Naive thymus-derived CD4-positive, alpha-beta T cell (primary cell): Measurements from ENCODE around the gene STK4. TPM values are rescaled to one million over a fixed set of nuclear protein-coding genes. Genes with fewer than 3 reads are reported as not detected.
A peak's percentile ranks its signal among the peaks of the same experiment; 100 is the strongest.

Experiments
- ATAC-seq: fragments of 150-1000 bp; cut with Tn5 transposase; 2 replicates; pipeline ENCODE4 v1.10.0; 2021; ENCODE audit warnings: mild to moderate bottlenecking, moderate library complexity
- CTCF ChIA-PET: fragments of 350-600 bp; sonication (Branson Sonifier 250); formaldehyde crosslinking; loops from one replicate; lab custom pipeline; 2021; ENCODE audit warnings: antibody characterized with exemption; lab: Charles Lee
- POLR2A ChIA-PET: fragments of 350-600 bp; sonication (Branson Sonifier 250); formaldehyde crosslinking; loops from one replicate; lab custom pipeline; 2021; ENCODE audit warnings: antibody characterized with exemption, inconsistent platforms; lab: Charles Lee
- DNase-seq, 9 donors: peaks; one replicate each; pipeline versions ENCODE4 v3.0.0 to v3.0.0-alpha.2; 2020 to 2022; ENCODE audit warnings: mixed read lengths in 1 of 9
- H3K27ac ChIP-seq: one replicate; pipeline ENCODE4 v1.7.0; 2013; ENCODE audit warnings: mild to moderate bottlenecking, low read depth, low read length, moderate library complexity
- H3K27me3 ChIP-seq, 2 donors: one replicate each; pipeline ENCODE4 v1.7.0; 2013; ENCODE audit warnings: low read length in 2 of 2, mild to moderate bottlenecking in 2 of 2, moderate library complexity in 2 of 2; ENCODE audit not compliant: control insufficient read depth in 2 of 2, insufficient read depth in 2 of 2
- H3K36me3 ChIP-seq, 3 experiments: 1 replicate in 2 of 3; 2 replicates in 1 of 3; pipeline ENCODE4 v1.7.0; 2013; ENCODE audit warnings: low read length in 3 of 3, mild to moderate bottlenecking in 3 of 3, moderate library complexity in 1 of 3; ENCODE audit not compliant: insufficient read depth in 3 of 3, control insufficient read depth in 2 of 3
- H3K4me1 ChIP-seq, 2 donors: one replicate each; pipeline ENCODE4 v1.7.0; 2013; ENCODE audit warnings: low read length in 2 of 2, mild to moderate bottlenecking in 2 of 2, moderate library complexity in 1 of 2; ENCODE audit not compliant: control insufficient read depth in 2 of 2, insufficient read depth in 2 of 2
- H3K4me3 ChIP-seq: 2 replicates; pipeline ENCODE4 v1.7.0; 2013; ENCODE audit warnings: mild to moderate bottlenecking, low read length
- H3K9me3 ChIP-seq, 3 experiments: 1 replicate in 2 of 3; 2 replicates in 1 of 3; pipeline ENCODE4 v1.7.0; 2013; ENCODE audit warnings: low read length in 3 of 3; ENCODE audit not compliant: control insufficient read depth in 2 of 3
- H3K27ac Mint-ChIP-seq, 9 donors: one replicate each; pipeline ENCODE4 v1.8.0; 2020 to 2022; ENCODE audit warnings: mixed read lengths in 9 of 9, mild to moderate bottlenecking in 8 of 9, moderate library complexity in 5 of 9, inconsistent platforms in 2 of 9
- H3K27me3 Mint-ChIP-seq, 5 donors: one replicate each; pipeline ENCODE4 v1.8.0; 2021 to 2022; ENCODE audit warnings: mixed read lengths in 5 of 5, mild to moderate bottlenecking in 1 of 5
- H3K36me3 Mint-ChIP-seq, 5 donors: one replicate each; pipeline ENCODE4 v1.8.0; 2020 to 2022; ENCODE audit warnings: mixed read lengths in 5 of 5, mild to moderate bottlenecking in 3 of 5, inconsistent platforms in 1 of 5
- H3K4me1 Mint-ChIP-seq, 7 donors: one replicate each; pipeline ENCODE4 v1.8.0; 2020 to 2022; ENCODE audit warnings: mixed read lengths in 7 of 7, mild to moderate bottlenecking in 3 of 7, inconsistent platforms in 1 of 7
- H3K4me3 Mint-ChIP-seq, 10 donors: one replicate each; pipeline ENCODE4 v1.8.0; 2020 to 2022; ENCODE audit warnings: mild to moderate bottlenecking in 10 of 10, mixed read lengths in 10 of 10, moderate library complexity in 6 of 10, inconsistent platforms in 2 of 10
- H3K9me3 Mint-ChIP-seq, 11 donors: one replicate each; pipeline ENCODE4 v1.8.0; 2020 to 2022; ENCODE audit warnings: mixed read lengths in 11 of 11, mild to moderate bottlenecking in 4 of 11, inconsistent platforms in 1 of 11, moderate library complexity in 1 of 11
- intact Hi-C, 2 donors: fragments of 100-400 bp; cut with micrococcal nuclease; formaldehyde crosslinking; loops; one replicate each; pipeline ENCODE4 v1.15.1; 2023
- polyA plus RNA-seq, 2 donors: library from polyadenylated mRNA; unstranded; fragments of 300-500 nt; fragmentation: Illumina TruSeq; gene quantifications; one replicate each; pipeline ENCODE4 v1.2.3, GENCODE V29; 2021
- total RNA-seq, 6 experiments: library from RNA in 5 of 6; stranded (reverse) in 5 of 6; gene quantifications; 1 replicate in 5 of 6; 2 replicates in 1 of 6; pipeline ENCODE4 v1.2.3 and lab custom pipeline; 2021 to 2026

The STK4 gene
- total and polyA plus RNA-seq, 7 experiments from 2014 or later = 175 to 383 (median 247) TPM

GRCh38 chr20:44967207-44967807 lies 995 bp downstream of the STK4 start:
- H3K4me3 ChIP-seq = peak overlapping the region; percentile 75
- peaks cover 8 to 35% (median 11%) of the 10 kb centered on the region in 5 donors for H3K36me3 Mint-ChIP-seq
- H3K36me3 ChIP-seq = peaks cover 0 to 10% (median 4%) of the 10 kb centered on the region in 3 experiments
- H3K4me3 Mint-ChIP-seq = peak overlapping the region; percentile 93 to 100 (median 95)
- no peaks in the 10 kb centered on the region for H3K27me3 ChIP-seq
- POLR2A ChIA-PET = interaction anchor here (0.6 to 7.6 kb wide), 21 partner anchors 10 to 446 kb away, joined by 3 to 190 read pairs (median 4); partner anchors contain the start of genes ADA and YWHAB
- H3K27ac ChIP-seq = peak overlapping the region; percentile 91
- no peaks in the 10 kb centered on the region for H3K9me3 ChIP-seq
- ATAC-seq (peak; percentile 47), DNase-seq (peak in 8 of 9 donors; percentile 10 to 68 (median 60))
- peaks cover 20 to 24% of the 10 kb centered on the region in 2 donors for H3K4me1 ChIP-seq
- H3K27me3 Mint-ChIP-seq = no peaks in the 10 kb centered on the region
- peak overlapping the region; percentile 80 to 98 (median 88) for H3K27ac Mint-ChIP-seq
- H3K9me3 Mint-ChIP-seq = peaks cover 0 to 1% (median 0%) of the 10 kb centered on the region in 11 donors
- CTCF ChIA-PET = interaction anchor here (0.6 to 4.0 kb wide), 4 partner anchors 11 to 583 kb away, joined by 3 to 28 read pairs (median 6); no protein-coding TSS in a partner anchor
- H3K4me1 Mint-ChIP-seq = peaks cover 32 to 56% (median 54%) of the 10 kb centered on the region in 7 donors
- intact Hi-C loops = loop anchor here (1.0 to 10.0 kb wide), 7 partner anchors 23 to 757 kb away; partner anchors contain the start of genes SYS1 (in 2 of the 2), ADA (in 1 of the 2) and OSER1 (in 1 of the 2)

DNA sequence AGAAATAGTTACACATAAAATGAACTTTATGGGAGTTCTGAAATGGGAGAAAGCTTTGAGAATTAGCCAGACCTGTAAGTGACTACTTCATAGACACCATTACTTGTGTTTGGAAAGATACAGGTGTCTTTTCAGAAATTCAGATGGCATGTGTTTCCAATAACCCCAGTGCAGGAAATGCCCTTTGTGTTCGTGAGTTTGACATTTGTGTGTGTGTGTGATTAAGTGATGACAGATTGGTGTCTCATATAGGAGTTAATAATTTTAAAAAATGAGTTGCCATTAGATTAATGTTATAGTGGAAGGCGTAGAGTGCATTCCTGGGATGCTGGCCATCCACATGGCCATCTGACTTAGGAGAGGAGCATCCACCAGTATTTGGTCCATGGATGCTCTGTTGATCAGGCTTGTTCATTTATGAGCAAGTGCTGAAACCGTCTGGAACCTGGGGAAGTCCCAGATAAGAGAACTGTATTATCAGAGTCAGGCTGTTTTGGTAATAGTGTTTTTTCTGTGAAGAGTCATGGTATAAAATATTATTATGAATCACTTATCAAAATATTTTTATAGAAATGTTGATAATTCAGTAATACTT lies 3.1 kb downstream of the STK4 start:
- Histone ChIP-seq H3K27me3 (no peaks in the 10 kb centered on the region), H3K36me3 (peaks cover 9 to 27% (median 21%) of the 10 kb centered on the region in 3 experiments), H3K9me3 (no peaks in the 10 kb centered on the region), H3K4me1 (peaks cover 29 to 31% of the 10 kb centered on the region in 2 donors), H3K4me3 (peak overlapping the region; percentile 75), H3K27ac (peak overlapping the region; percentile 91)
- Mint-ChIP-seq H3K27me3 (no peaks in the 10 kb centered on the region), H3K9me3 (no peaks in the 10 kb centered on the region), H3K36me3 (peaks cover 21 to 46% (median 28%) of the 10 kb centered on the region in 5 donors), H3K27ac (peak overlapping the region; percentile 80 to 98 (median 88)), H3K4me1 (peaks cover 38 to 70% (median 63%) of the 10 kb centered on the region in 7 donors), H3K4me3 (peak overlapping the region; percentile 93 to 100 (median 95))
- DNase-seq (peak in 3 of 9 donors; percentile 30 to 59 (median 32)), ATAC-seq (no peak)
- ChIA-PET POLR2A (interaction anchor here (0.6 to 7.6 kb wide), 4 partner anchors 9 to 100 kb away, joined by 3 to 190 read pairs (median 10); no protein-coding TSS in a partner anchor), CTCF (interaction anchor here (1.5 to 4.0 kb wide), 2 partner anchors 9 to 11 kb away, joined by 4 to 28 read pairs; no protein-coding TSS in a partner anchor)
- intact Hi-C loops = loop anchor here (2.0 to 10.0 kb wide), 4 partner anchors 317 to 1003 kb away; partner anchors contain the start of genes SYS1 (in 2 of the 2), ADA (in 1 of the 2) and ZNF335 (in 1 of the 2)

- CTCF ChIA-PET = interaction anchor here (0.6 to 1.1 kb wide), 6 partner anchors 19 to 359 kb away, joined by 3 to 5 read pairs (median 3); no protein-coding TSS in a partner anchor
- no peaks in the 10 kb centered on the region for H3K9me3 ChIP-seq
- H3K27me3 Mint-ChIP-seq = no peaks in the 10 kb centered on the region
- peak overlapping the region; percentile 91 for H3K27ac ChIP-seq
- ATAC-seq (peak; percentile 8), DNase-seq (peak in 6 of 9 donors; percentile 27 to 50 (median 42))
- intact Hi-C loops = no loop called here
- peak overlapping the region; percentile 86 to 100 (median 94) for H3K4me3 Mint-ChIP-seq
- peaks cover 28 to 54% (median 37%) of the 10 kb centered on the region in 5 donors for H3K36me3 Mint-ChIP-seq
- H3K4me1 Mint-ChIP-seq = peaks cover 46 to 76% (median 68%) of the 10 kb centered on the region in 7 donors
- H3K36me3 ChIP-seq = peaks cover 16 to 36% (median 29%) of the 10 kb centered on the region in 3 experiments
- H3K4me3 ChIP-seq = peak overlapping the region; percentile 55
- H3K4me1 ChIP-seq = peaks cover 30 to 35% of the 10 kb centered on the region in 2 donors
- H3K27ac Mint-ChIP-seq = peak overlapping the region; percentile 80 to 98 (median 90)
- H3K27me3 ChIP-seq = no peaks in the 10 kb centered on the region
- POLR2A ChIA-PET = interaction anchor here (0.6 to 2.0 kb wide), 8 partner anchors 9 to 85 kb away, joined by 3 to 12 read pairs (median 5); partner anchors contain the start of gene YWHAB
- no peaks in the 10 kb centered on the region for H3K9me3 Mint-ChIP-seq
These were observed 4.0 kb downstream of the STK4 start for GRCh38 chr20:44970243-44970757.

DNA sequence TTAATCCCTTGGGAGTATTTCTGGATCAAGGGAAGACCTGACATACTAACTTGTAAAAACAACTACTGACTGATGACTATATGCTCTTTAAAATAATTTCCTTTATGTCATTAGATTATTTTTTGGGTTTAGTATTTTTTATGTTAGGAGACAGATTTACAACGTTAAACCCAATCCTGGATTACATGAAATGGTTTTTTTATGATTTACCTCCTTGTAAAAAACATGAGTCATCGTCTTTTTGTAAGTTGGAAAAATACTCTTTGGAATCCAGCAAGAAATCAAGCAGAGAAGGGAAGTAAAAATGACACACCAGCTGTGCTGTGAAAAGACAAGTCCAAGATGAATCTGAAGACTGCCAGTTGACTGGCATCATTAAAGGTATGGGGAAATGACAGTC lies 6.7 kb downstream of the STK4 start:
- Mint-ChIP-seq H3K27ac (peak overlapping the region; percentile 51 to 98 (median 86)), H3K9me3 (no peaks in the 10 kb centered on the region), H3K36me3 (peaks cover 29 to 63% (median 49%) of the 10 kb centered on the region in 5 donors), H3K27me3 (no peaks in the 10 kb centered on the region), H3K4me1 (peaks cover 64 to 95% (median 88%) of the 10 kb centered on the region in 7 donors), H3K4me3 (peak overlapping the region; percentile 31 to 94 (median 66))
- Histone ChIP-seq H3K4me3 (no peak overlapping the region), H3K27me3 (no peaks in the 10 kb centered on the region), H3K9me3 (no peaks in the 10 kb centered on the region), H3K4me1 (peaks cover 43 to 47% of the 10 kb centered on the region in 2 donors), H3K27ac (peak overlapping the region; percentile 50), H3K36me3 (peaks cover 20 to 35% (median 29%) of the 10 kb centered on the region in 3 experiments)
- DNase-seq (no peak), ATAC-seq (no peak)
- ChIA-PET POLR2A (interaction anchor here (0.7 to 11.4 kb wide), 2 partner anchors 7 to 12 kb away, joined by 3 to 190 read pairs; partner anchors contain the start of gene STK4), CTCF (no interaction called here)
- intact Hi-C loops = no loop called here

DNA sequence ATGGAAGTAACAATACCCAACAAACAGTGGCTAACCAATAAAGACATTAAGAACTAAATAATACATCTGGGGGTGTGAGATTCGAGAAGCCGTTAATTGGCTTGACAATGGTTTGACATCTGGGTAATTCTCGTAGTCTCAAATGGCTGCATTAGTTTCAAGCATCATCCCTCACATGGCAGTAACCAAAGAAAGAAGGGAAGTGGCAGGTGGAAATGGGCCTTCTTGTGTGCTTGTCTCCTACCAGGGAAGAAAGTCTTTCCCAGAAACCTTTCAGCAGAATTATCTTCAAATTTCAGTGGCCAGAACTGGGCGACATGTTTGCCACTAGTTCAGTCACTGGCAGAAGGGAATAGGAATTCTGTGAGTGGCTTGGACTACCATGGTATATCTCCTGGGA lies 10.4 kb downstream of the STK4 start:
- Mint-ChIP-seq H3K9me3 (no peaks in the 10 kb centered on the region), H3K4me1 (peaks cover 68 to 97% (median 91%) of the 10 kb centered on the region in 7 donors), H3K4me3 (peak overlapping the region in 9 of 10 donors; percentile 0 to 78 (median 53)), H3K27ac (peak overlapping the region; percentile 54 to 98 (median 97)), H3K36me3 (peaks cover 33 to 64% (median 58%) of the 10 kb centered on the region in 5 donors), H3K27me3 (no peaks in the 10 kb centered on the region)
- Histone ChIP-seq H3K4me1 (peaks cover 66 to 68% of the 10 kb centered on the region in 2 donors), H3K27me3 (no peaks in the 10 kb centered on the region), H3K27ac (peak overlapping the region; percentile 98), H3K36me3 (peaks cover 20 to 43% (median 40%) of the 10 kb centered on the region in 3 experiments), H3K9me3 (no peaks in the 10 kb centered on the region), H3K4me3 (no peak overlapping the region)
- intact Hi-C loops = loop anchor here in 1 of 2 donors (2.0 kb wide), 1 partner anchor 16 kb away; the partner anchor contains the start of gene TOMM34
- DNase-seq (no peak), ATAC-seq (no peak)
- ChIA-PET CTCF (interaction anchor here (4.0 kb wide), 1 partner anchor 9 kb away, joined by 28 read pairs; the partner anchor contains the start of gene STK4), POLR2A (interaction anchor here (1.0 to 11.4 kb wide), 4 partner anchors 11 to 87 kb away, joined by 3 to 190 read pairs (median 5); partner anchors contain the start of gene STK4)
